Measurements from ENCODE around the gene HLCS. TPM values are rescaled to one million over a fixed set of nuclear protein-coding genes. Genes with fewer than 3 reads are reported as not detected.

Gene HLCS
- total and polyA plus RNA-seq, 2 donors from 2014 or later, result 4.5 to 29.6 TPM

DNA sequence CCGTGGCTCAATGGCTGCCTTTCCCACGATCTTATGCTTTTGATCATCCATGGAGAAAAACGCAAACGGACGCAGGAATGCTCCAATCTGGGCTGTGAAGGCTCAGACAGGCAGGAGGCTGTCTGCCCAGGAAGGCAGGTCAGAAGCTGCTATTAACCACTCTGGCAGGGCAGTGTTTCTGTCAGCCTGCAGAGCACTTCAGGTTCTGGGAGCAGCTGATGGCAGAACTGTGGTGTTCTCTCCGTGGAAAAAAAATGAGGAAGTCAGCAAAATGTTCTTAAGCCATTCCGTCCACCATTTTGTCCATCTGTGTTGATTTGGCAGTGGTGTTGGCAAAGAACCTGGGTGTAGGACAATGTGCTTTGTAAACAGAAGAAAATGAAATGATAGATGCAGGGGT, 175.9 kb downstream of the HLCS start:
- intact Hi-C loops (cut with DNase I), result no loop called here
- Histone ChIP-seq H3K9ac (ENCODE audit: low read length in 3 of 3) (no peak overlapping the region), H3K4me1 (ENCODE audit: control insufficient read depth in 2 of 3, insufficient read depth in 2 of 3, low read depth in 1 of 3, low read length in 3 of 3) (no peaks in the 10 kb centered on the region), H3K27me3 (ENCODE audit: control insufficient read depth, insufficient read depth, low read length) (no peaks in the 10 kb centered on the region), H3K9me3 (ENCODE audit: control insufficient read depth in 2 of 3, insufficient read depth in 1 of 3, low read length in 3 of 3) (no peaks in the 10 kb centered on the region), H3K4me3 (ENCODE audit: low read length in 3 of 3) (no peak overlapping the region), H3K27ac (ENCODE audit: low read depth in 2 of 2, low read length in 2 of 2) (no peak overlapping the region), H3K36me3 (ENCODE audit: control insufficient read depth in 2 of 3, insufficient read depth in 3 of 3, low read length in 3 of 3) (no peaks in the 10 kb centered on the region)
- no peak for FAIRE-seq
- TF ChIP-seq, protein P1, sequence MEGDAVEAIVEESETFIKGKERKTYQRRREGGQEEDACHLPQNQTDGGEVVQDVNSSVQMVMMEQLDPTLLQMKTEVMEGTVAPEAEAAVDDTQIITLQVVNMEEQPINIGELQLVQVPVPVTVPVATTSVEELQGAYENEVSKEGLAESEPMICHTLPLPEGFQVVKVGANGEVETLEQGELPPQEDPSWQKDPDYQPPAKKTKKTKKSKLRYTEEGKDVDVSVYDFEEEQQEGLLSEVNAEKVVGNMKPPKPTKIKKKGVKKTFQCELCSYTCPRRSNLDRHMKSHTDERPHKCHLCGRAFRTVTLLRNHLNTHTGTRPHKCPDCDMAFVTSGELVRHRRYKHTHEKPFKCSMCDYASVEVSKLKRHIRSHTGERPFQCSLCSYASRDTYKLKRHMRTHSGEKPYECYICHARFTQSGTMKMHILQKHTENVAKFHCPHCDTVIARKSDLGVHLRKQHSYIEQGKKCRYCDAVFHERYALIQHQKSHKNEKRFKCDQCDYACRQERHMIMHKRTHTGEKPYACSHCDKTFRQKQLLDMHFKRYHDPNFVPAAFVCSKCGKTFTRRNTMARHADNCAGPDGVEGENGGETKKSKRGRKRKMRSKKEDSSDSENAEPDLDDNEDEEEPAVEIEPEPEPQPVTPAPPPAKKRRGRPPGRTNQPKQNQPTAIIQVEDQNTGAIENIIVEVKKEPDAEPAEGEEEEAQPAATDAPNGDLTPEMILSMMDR (IDR thresholded peaks at IDR 0.05; ENCODE audit: borderline replicate concordance, extremely low read depth, insufficient read depth), result no peak
- peak in 3 of 5 donors; percentile 55 to 73 (median 57) for DNase-seq

DNA sequence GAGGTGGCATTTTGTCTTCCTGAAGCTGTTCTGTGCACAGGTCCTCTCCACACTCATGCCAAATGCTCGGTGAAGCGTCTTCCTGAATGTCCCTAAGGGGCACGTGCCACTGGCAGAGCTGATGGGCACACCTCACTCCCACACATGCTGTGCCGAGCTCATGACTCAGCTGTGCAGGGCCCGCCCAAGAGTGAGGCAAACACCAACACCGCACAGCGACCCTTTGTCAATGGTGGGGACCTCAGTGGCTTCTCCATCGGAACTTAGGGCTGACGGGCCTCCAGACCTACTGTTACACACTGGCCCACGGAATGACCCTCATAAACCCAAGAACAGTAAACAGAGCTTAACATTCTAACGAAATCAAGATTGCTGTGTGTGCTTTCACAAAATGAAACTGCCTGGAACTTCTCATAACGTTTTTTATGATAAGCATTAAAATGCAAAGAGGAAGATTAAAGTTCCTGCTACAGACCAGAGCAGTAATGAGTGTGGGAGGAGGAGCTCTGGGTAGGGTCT, 178.3 kb downstream of the HLCS start:
- intact Hi-C loops (cut with DNase I), result no loop called here
- FAIRE-seq (no peak), DNase-seq (peak in 2 of 5 donors; percentile 55 to 89)
- Histone ChIP-seq H3K36me3 (ENCODE audit: control insufficient read depth in 2 of 3, insufficient read depth in 3 of 3, low read length in 3 of 3) (no peaks in the 10 kb centered on the region), H3K27ac (ENCODE audit: low read depth in 2 of 2, low read length in 2 of 2) (no peak overlapping the region), H3K9me3 (ENCODE audit: control insufficient read depth in 2 of 3, insufficient read depth in 1 of 3, low read length in 3 of 3) (no peaks in the 10 kb centered on the region), H3K9ac (ENCODE audit: low read length in 3 of 3) (no peak overlapping the region), H3K27me3 (ENCODE audit: control insufficient read depth, insufficient read depth, low read length) (no peaks in the 10 kb centered on the region), H3K4me3 (ENCODE audit: low read length in 3 of 3) (no peak overlapping the region), H3K4me1 (ENCODE audit: control insufficient read depth in 2 of 3, insufficient read depth in 2 of 3, low read depth in 1 of 3, low read length in 3 of 3) (no peaks in the 10 kb centered on the region)
- TF ChIP-seq, protein P1 (IDR thresholded peaks at IDR 0.05; ENCODE audit: borderline replicate concordance, extremely low read depth, insufficient read depth), result no peak

DNA sequence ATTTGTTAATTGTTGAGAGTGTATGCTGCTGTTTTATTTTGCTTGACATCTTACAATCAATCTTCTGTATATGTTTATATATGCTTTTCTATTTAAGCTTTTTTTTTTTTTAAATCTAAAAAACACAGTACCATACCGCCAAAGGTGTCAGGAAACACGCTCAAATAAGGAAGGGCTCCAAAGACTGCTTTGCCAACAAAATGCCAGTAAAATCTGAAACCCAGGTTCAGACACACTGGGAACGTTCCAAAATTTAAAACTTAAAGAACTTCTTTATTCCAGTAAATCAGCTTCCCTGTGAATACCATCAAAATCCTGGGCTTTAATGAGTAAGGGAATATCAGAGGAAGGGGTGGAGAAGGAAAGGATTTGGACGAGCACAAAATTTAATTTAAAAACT, 180.3 kb downstream of the HLCS start:
- Histone ChIP-seq H3K27me3 (ENCODE audit: control insufficient read depth, insufficient read depth, low read length) (no peaks in the 10 kb centered on the region), H3K9me3 (ENCODE audit: control insufficient read depth in 2 of 3, insufficient read depth in 1 of 3, low read length in 3 of 3) (no peaks in the 10 kb centered on the region), H3K9ac (ENCODE audit: low read length in 3 of 3) (no peak overlapping the region), H3K4me3 (ENCODE audit: low read length in 3 of 3) (no peak overlapping the region), H3K36me3 (ENCODE audit: control insufficient read depth in 2 of 3, insufficient read depth in 3 of 3, low read length in 3 of 3) (no peaks in the 10 kb centered on the region), H3K4me1 (ENCODE audit: control insufficient read depth in 2 of 3, insufficient read depth in 2 of 3, low read depth in 1 of 3, low read length in 3 of 3) (no peaks in the 10 kb centered on the region), H3K27ac (ENCODE audit: low read depth in 2 of 2, low read length in 2 of 2) (no peak overlapping the region)
- no peak for DNase-seq
- FAIRE-seq, result no peak
- TF ChIP-seq, protein P1 (IDR thresholded peaks at IDR 0.05; ENCODE audit: borderline replicate concordance, extremely low read depth, insufficient read depth), result no peak
- intact Hi-C loops (cut with DNase I), result no loop called here

DNA sequence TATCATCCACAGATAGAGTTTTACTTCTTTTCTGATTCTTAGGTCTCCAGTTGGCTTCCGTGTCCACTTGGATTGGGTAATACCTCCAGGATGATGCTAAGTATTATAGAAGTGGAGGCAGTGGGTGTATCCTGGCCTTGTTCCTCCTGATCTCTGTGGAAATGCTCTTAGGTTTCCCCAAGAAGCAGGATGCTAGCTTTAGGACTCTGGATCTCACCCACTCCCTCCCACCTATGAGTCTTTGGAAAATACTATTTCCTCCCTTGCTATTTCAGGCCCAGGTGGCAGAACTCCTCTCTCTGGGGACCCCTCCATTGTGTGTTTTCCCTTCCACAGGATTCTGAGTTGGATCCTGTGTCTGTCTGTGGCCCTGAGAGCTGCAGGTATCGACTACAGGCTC, 180.9 kb downstream of the HLCS start:
- Histone ChIP-seq H3K27me3 (ENCODE audit: control insufficient read depth, insufficient read depth, low read length) (no peaks in the 10 kb centered on the region), H3K4me1 (ENCODE audit: control insufficient read depth in 2 of 3, insufficient read depth in 2 of 3, low read depth in 1 of 3, low read length in 3 of 3) (no peaks in the 10 kb centered on the region), H3K4me3 (ENCODE audit: low read length in 3 of 3) (no peak overlapping the region), H3K9ac (ENCODE audit: low read length in 3 of 3) (no peak overlapping the region), H3K27ac (ENCODE audit: low read depth in 2 of 2, low read length in 2 of 2) (no peak overlapping the region), H3K9me3 (ENCODE audit: control insufficient read depth in 2 of 3, insufficient read depth in 1 of 3, low read length in 3 of 3) (no peaks in the 10 kb centered on the region), H3K36me3 (ENCODE audit: control insufficient read depth in 2 of 3, insufficient read depth in 3 of 3, low read length in 3 of 3) (no peaks in the 10 kb centered on the region)
- no peak for FAIRE-seq
- intact Hi-C loops (cut with DNase I), result no loop called here
- no peak for DNase-seq
- TF ChIP-seq, protein P1 (IDR thresholded peaks at IDR 0.05; ENCODE audit: borderline replicate concordance, extremely low read depth, insufficient read depth), result no peak
